Measurements from ENCODE around the gene PDSS1.
A peak's percentile ranks its signal among the peaks of the same experiment; 100 is the strongest.
"Not testable (repeated sequence)": the region's sequence is repeated elsewhere in the genome, so short reads cannot be mapped to it uniquely, and the experiment has no call there.

The PDSS1 gene, protein sequence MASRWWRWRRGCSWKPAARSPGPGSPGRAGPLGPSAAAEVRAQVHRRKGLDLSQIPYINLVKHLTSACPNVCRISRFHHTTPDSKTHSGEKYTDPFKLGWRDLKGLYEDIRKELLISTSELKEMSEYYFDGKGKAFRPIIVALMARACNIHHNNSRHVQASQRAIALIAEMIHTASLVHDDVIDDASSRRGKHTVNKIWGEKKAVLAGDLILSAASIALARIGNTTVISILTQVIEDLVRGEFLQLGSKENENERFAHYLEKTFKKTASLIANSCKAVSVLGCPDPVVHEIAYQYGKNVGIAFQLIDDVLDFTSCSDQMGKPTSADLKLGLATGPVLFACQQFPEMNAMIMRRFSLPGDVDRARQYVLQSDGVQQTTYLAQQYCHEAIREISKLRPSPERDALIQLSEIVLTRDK

DNA sequence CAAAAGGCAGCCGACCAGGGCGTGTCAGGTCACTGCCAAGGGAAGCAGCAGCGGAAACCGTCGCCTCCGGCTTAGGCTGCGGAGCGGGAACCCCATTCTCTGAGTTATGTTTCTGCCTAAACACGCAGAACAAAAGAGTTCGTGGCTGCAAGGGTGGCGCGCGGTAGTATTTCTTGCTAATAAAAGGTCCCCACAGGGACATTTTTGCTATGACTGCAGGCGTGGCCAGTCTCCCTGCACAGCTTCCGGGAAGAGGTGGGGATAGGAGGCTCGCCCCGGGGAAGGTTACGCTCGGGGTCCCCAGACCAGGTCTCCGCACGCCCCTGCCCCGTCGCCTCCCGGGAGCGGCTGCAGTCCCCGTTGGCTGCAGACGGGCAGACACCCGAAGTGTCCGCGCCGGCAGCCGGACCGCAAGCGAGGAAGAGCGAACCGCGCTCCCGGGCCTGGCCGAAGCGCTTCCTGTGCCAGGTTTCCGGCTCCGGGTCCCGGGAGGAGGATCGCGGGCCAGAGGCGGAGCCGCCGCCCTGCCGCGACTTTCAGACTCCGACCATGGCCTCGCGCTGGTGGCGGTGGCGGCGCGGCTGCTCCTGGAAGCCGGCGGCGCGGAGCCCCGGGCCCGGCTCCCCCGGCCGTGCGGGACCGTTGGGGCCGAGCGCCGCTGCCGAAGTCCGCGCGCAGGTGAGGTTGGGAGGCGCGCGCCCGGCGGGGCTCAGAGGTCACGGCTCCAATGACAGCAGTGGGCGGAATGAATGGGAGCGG is at the start of gene PDSS1:
Gene PDSS1, plus strand, starts transcription at position 539 of the 759 bp plus-strand sequence. Its CDS starts 11 bp downstream, at position 550.
- H3K9me3 ChIP-seq (ENCODE audit: control insufficient read depth, insufficient read depth, low read length), result no peaks in the 10 kb centered on the region
- H3K36me3 ChIP-seq (ENCODE audit: control insufficient read depth, insufficient read depth, low read length), result no peaks in the 10 kb centered on the region
- WGBS (ENCODE audit: insufficient coverage, insufficient read length), result no CpG with 5 or more reads among the region's 82 CpGs
- no peak for DNase-seq (ENCODE audit: low read depth, low spot score)
- H3K27me3 ChIP-seq (ENCODE audit: control insufficient read depth, insufficient read depth, low read length), result no peaks in the 10 kb centered on the region
- H3K4me3 ChIP-seq (ENCODE audit: low read length), result peak within 1 kb of the TSS; percentile 85
- H3K4me1 ChIP-seq (ENCODE audit: control insufficient read depth, insufficient read depth, low read length), result no peaks in the 10 kb centered on the region
- no peak within 1 kb of the TSS for H3K27ac ChIP-seq (ENCODE audit: low read length)

DNA sequence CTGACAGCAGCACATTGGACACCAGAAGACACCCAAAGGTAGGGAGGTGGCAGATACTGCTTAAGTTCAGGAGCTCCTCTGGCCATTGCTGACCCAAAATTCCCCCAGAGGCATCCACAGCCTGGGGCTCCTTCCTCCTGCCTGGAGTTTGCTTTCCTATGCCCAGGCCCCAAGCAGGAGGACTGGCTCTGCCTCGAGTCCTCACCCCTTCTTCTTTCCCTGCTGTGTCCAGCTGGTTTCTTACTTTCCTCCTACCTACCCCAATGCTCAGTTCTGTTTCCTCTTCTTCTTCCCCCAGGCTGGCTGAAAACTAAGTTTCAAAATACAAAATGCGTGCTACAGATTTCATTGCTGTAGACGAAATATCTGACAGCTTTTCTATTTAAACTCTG is 49.3 kb upstream of the PDSS1 start:
- no CpG with 5 or more reads among the region's 3 CpGs for WGBS (ENCODE audit: insufficient coverage, insufficient read length)

DNA sequence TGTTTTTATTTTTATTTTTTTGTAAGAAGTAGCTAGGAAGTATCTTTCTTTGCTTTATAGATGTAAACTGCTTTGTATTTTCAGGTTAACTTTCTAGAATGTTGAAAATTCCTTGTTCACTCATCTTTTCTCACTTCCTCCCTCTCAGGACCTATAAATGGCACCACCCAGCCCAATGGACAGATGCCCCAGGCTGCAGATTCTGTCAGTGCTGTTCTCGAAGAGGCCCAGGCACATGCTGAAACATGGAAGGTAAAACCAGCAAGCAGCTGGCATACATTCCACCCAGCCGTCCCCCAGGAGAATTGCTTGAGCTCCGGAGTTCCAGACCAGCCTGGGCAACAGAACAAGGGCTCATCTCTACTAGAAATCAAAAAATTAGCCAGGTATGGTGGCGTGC is 47.1 kb upstream of the PDSS1 start:
- no peak for DNase-seq (ENCODE audit: low read depth, low spot score)
- Histone ChIP-seq H3K36me3 (ENCODE audit: control insufficient read depth, insufficient read depth, low read length) (no peaks in the 10 kb centered on the region), H3K27ac (ENCODE audit: low read length) (no peak overlapping the region), H3K4me3 (ENCODE audit: low read length) (no peak overlapping the region), H3K4me1 (ENCODE audit: control insufficient read depth, insufficient read depth, low read length) (0 out of 2 replicates have a peak, but pooled peaks cover 2% of the 10 kb centered on the region), H3K27me3 (ENCODE audit: control insufficient read depth, insufficient read depth, low read length) (no peaks in the 10 kb centered on the region), H3K9me3 (ENCODE audit: control insufficient read depth, insufficient read depth, low read length) (no peaks in the 10 kb centered on the region)
- no CpG with 5 or more reads among the region's 4 CpGs for WGBS (ENCODE audit: insufficient coverage, insufficient read length)

More for the DNA sequence above, 49.3 kb upstream of the PDSS1 start:
- not testable (repeated sequence) for H3K4me3 ChIP-seq (ENCODE audit: low read length); H3K4me1 ChIP-seq (ENCODE audit: control insufficient read depth, insufficient read depth, low read length); H3K27me3 ChIP-seq (ENCODE audit: control insufficient read depth, insufficient read depth, low read length); H3K9me3 ChIP-seq (ENCODE audit: control insufficient read depth, insufficient read depth, low read length); H3K36me3 ChIP-seq (ENCODE audit: control insufficient read depth, insufficient read depth, low read length); H3K27ac ChIP-seq (ENCODE audit: low read length); DNase-seq (ENCODE audit: low read depth, low spot score)

DNA sequence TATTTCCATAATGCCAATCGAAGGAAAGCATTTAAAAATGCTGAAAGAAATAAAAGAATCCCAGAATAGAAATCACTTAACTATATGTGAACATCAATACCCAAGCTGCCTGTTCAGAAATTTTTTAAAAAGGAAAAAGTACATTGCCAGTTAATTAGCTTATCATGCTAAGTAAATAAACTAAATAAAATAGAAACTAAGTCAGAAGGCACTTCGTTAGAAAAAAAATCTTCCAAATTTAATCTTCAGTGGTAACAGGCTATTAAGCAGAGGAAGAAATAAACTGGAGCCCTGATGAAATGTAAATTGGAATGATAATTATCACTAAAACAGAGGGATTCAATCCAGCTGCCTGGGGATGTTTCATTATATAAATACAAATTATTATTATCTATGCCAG is 46.0 kb upstream of the PDSS1 start:
- H3K9me3 ChIP-seq (ENCODE audit: control insufficient read depth, insufficient read depth, low read length); H3K4me1 ChIP-seq (ENCODE audit: control insufficient read depth, insufficient read depth, low read length); H3K27ac ChIP-seq (ENCODE audit: low read length); H3K36me3 ChIP-seq (ENCODE audit: control insufficient read depth, insufficient read depth, low read length); H3K4me3 ChIP-seq (ENCODE audit: low read length); DNase-seq (ENCODE audit: low read depth, low spot score); H3K27me3 ChIP-seq (ENCODE audit: control insufficient read depth, insufficient read depth, low read length): not testable (repeated sequence)
- no CpG with 5 or more reads among the region's 2 CpGs for WGBS (ENCODE audit: insufficient coverage, insufficient read length)

DNA sequence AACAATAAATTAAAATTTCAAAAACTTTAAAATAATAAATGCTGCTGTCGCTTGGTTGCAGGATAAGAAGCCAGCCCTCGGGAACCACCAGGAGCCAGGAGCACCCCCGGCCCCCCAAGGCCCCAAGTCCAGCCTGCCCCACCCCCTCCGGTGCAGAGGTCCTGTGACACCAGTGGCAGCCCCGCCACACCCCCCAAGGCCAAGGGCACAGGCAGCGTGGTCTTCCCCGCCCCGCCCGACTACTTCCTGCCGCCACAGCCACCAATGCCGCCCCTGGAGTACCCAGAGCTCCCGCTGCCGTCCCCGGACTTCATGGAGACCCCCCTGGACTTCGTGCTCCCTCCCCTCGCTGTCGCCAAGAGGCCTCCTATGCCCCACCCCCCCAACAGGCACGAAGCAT is 44.5 kb upstream of the PDSS1 start:
- H3K4me3 ChIP-seq (ENCODE audit: low read length), result no peak overlapping the region
- no CpG with 5 or more reads among the region's 18 CpGs for WGBS (ENCODE audit: insufficient coverage, insufficient read length)
- H3K27me3 ChIP-seq (ENCODE audit: control insufficient read depth, insufficient read depth, low read length), result no peaks in the 10 kb centered on the region
- H3K9me3 ChIP-seq (ENCODE audit: control insufficient read depth, insufficient read depth, low read length), result no peaks in the 10 kb centered on the region
- 0 out of 2 replicates have a peak, but pooled peaks cover 2% of the 10 kb centered on the region for H3K4me1 ChIP-seq (ENCODE audit: control insufficient read depth, insufficient read depth, low read length)
- no peaks in the 10 kb centered on the region for H3K36me3 ChIP-seq (ENCODE audit: control insufficient read depth, insufficient read depth, low read length)
- DNase-seq (ENCODE audit: low read depth, low spot score), result no peak
- no peak overlapping the region for H3K27ac ChIP-seq (ENCODE audit: low read length)

DNA sequence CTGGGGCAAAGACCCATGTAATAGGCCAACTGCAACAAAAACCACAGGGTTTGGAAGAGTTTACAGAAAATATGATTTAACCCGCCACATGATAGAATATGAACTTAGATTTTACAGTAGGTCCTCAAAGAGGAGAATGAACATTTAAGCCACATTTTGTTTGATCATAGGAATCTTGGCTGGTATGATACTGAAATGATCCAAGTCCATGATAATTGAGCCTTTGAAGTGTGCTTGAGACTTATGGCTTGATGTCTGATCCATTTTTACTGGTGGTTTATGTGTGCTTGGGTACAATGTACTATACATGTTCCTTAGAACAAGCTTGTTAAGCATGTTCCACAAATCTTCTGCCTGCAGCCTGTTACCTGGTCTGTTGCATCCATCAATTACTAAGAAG is 41.8 kb upstream of the PDSS1 start:
- H3K9me3 ChIP-seq (ENCODE audit: control insufficient read depth, insufficient read depth, low read length), result no peaks in the 10 kb centered on the region
- H3K27ac ChIP-seq (ENCODE audit: low read length), result no peak overlapping the region
- H3K27me3 ChIP-seq (ENCODE audit: control insufficient read depth, insufficient read depth, low read length), result no peaks in the 10 kb centered on the region
- H3K4me3 ChIP-seq (ENCODE audit: low read length), result no peak overlapping the region
- H3K36me3 ChIP-seq (ENCODE audit: control insufficient read depth, insufficient read depth, low read length), result no peaks in the 10 kb centered on the region
- no peaks in the 10 kb centered on the region for H3K4me1 ChIP-seq (ENCODE audit: control insufficient read depth, insufficient read depth, low read length)
- no peak for DNase-seq (ENCODE audit: low read depth, low spot score)
- no CpG with 5 or more reads among the region's 1 CpG for WGBS (ENCODE audit: insufficient coverage, insufficient read length)

DNA sequence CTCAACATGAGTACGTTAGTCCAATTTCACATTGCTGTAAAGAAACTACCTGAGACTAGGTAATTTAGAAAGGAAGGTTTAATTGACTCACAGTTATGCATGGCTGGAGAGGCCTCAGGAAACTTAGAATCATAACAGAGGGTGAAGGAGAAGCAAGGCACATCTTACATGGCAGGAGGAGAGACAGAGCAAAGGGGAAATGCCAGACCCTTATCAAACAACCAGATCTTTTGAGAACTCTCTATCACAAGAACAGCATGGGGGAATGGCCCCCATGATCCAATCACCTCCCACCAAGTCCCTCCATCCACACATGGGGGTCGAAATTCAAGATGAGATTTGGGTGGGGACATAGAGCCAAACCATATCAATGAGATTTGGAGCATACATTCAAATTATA is 34.6 kb upstream of the PDSS1 start:
- Histone ChIP-seq H3K27ac (ENCODE audit: low read length) (no peak overlapping the region), H3K4me1 (ENCODE audit: control insufficient read depth, insufficient read depth, low read length) (no peaks in the 10 kb centered on the region), H3K27me3 (ENCODE audit: control insufficient read depth, insufficient read depth, low read length) (no peaks in the 10 kb centered on the region), H3K36me3 (ENCODE audit: control insufficient read depth, insufficient read depth, low read length) (no peaks in the 10 kb centered on the region), H3K9me3 (ENCODE audit: control insufficient read depth, insufficient read depth, low read length) (no peaks in the 10 kb centered on the region), H3K4me3 (ENCODE audit: low read length) (no peak overlapping the region)
- no peak for DNase-seq (ENCODE audit: low read depth, low spot score)
- WGBS (ENCODE audit: insufficient coverage, insufficient read length), result no CpG with 5 or more reads among the region's 2 CpGs

DNA sequence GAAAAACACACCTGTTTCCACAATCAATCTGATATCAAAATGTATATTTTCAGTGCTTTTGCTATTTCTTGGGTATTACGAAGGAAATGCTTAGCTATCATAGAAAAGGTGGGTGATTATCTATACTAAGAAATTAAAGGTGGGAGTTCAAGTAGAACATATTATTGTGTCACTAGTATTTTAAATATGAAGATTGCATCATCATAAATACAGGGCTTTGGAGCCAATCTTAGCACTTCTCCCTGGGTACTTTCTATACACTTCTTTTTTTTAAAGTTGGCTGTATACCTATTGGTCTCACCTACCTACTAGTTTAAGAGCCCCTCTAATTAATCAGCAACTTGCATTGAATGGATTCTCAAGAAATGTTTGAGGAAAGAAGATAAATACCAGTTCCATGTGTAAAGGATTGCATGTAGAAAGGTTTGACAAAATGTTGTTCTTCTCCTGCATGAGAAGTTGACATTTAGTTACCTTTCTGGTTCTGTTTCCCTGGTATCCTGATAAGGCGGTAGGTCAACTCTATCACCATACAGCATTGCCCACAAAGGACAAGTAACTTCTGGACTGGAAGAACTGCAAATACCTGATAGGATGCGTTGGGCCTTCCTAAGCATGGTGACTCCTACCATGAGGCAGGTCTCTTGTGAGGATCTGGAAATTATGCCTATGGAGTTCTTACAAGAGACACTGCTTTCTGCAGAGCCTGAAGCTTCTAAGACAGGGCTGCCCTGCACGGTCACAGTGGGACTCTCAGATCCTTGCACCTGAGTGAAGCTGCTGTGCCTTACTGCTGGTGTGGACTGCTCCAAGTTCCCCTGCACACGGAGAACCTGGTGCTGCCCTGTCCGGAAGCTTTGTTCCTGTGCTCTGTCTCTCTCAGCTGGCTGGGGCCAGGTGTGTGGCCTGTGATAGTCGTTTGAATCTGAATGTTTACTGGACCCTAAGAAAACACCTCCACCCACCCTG is 32.1 kb upstream of the PDSS1 start:
- Histone ChIP-seq H3K4me3 (ENCODE audit: low read length) (no peak overlapping the region), H3K36me3 (ENCODE audit: control insufficient read depth, insufficient read depth, low read length) (no peaks in the 10 kb centered on the region), H3K4me1 (ENCODE audit: control insufficient read depth, insufficient read depth, low read length) (no peaks in the 10 kb centered on the region), H3K9me3 (ENCODE audit: control insufficient read depth, insufficient read depth, low read length) (no peaks in the 10 kb centered on the region), H3K27me3 (ENCODE audit: control insufficient read depth, insufficient read depth, low read length) (no peaks in the 10 kb centered on the region), H3K27ac (ENCODE audit: low read length) (no peak overlapping the region)
- WGBS (ENCODE audit: insufficient coverage, insufficient read length), result no CpG with 5 or more reads among the region's 7 CpGs
- no peak for DNase-seq (ENCODE audit: low read depth, low spot score)

DNA sequence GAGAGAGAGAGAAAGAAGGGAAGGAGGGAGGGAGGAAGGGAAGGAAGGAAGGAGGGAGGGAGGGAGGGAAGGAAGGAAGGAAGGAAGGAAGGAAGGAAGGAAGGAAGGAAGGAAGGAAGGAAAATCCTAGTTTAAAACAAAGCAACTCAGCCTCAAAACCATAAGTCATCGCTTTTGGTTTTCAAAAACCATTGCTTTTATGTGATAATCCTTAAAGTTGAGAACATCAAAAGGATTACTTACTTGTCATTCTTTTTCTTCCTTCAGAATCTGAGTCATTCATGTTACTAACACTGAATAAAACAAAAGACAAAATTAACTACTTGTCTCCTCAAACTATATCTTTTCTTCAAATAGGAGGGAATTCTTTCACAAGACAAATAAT is 21.6 kb upstream of the PDSS1 start:
- H3K36me3 ChIP-seq (ENCODE audit: control insufficient read depth, insufficient read depth, low read length), result no peaks in the 10 kb centered on the region
- no peaks in the 10 kb centered on the region for H3K9me3 ChIP-seq (ENCODE audit: control insufficient read depth, insufficient read depth, low read length)
- H3K27me3 ChIP-seq (ENCODE audit: control insufficient read depth, insufficient read depth, low read length), result no peaks in the 10 kb centered on the region
- DNase-seq (ENCODE audit: low read depth, low spot score), result no peak
- no CpG with 5 or more reads among the region's 1 CpG for WGBS (ENCODE audit: insufficient coverage, insufficient read length)
- H3K4me1 ChIP-seq (ENCODE audit: control insufficient read depth, insufficient read depth, low read length), result no peaks in the 10 kb centered on the region
- H3K4me3 ChIP-seq (ENCODE audit: low read length), result no peak overlapping the region
- H3K27ac ChIP-seq (ENCODE audit: low read length), result no peak overlapping the region

DNA sequence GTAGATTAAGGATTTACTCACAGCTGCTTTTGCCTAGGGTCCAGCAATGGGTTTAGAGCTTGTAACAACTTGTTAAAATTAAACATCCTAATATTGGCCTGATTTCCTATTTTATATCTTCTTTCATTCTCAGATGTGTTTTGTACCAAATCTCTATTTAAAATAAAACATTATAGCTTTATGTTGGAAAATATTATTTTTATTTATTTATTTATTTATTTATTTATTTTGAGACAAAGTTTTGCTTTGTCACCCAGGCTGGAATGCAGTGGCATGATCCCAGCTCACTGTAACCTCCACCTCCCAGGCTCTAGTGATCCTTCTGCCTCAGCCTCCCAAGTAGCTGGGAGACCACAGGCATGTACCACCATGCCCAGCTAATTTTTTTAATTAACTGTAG is 17.9 kb upstream of the PDSS1 start:
- H3K27ac ChIP-seq (ENCODE audit: low read length), result no peak overlapping the region
- no peak for DNase-seq (ENCODE audit: low read depth, low spot score)
- H3K27me3 ChIP-seq (ENCODE audit: control insufficient read depth, insufficient read depth, low read length), result no peaks in the 10 kb centered on the region
- no peaks in the 10 kb centered on the region for H3K9me3 ChIP-seq (ENCODE audit: control insufficient read depth, insufficient read depth, low read length)
- H3K4me3 ChIP-seq (ENCODE audit: low read length), result no peak overlapping the region
- no peaks in the 10 kb centered on the region for H3K4me1 ChIP-seq (ENCODE audit: control insufficient read depth, insufficient read depth, low read length)
- no peaks in the 10 kb centered on the region for H3K36me3 ChIP-seq (ENCODE audit: control insufficient read depth, insufficient read depth, low read length)
